ENCODE results near the gene SLC17A2.

DNA sequence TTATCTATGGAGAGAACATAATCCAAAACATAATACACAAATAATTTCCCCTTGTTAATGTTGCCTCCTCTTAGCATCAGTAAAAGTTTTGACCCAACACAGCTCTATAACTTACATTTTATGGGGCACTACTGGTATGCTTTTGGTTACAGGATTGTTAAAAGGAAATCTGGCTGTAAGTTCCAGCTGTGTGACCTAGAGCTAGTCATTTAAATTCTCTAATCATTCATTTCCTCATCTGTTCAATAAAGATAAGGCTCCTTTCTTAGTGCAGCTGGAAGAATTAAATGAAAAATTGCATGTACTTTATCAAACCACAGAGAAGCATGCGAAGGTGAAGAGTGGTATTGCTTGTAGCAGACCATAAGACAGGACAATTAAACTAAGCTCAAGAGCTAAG is 4.6 kb downstream of the SLC17A2 start:
- TF ChIP-seq, protein P1, sequence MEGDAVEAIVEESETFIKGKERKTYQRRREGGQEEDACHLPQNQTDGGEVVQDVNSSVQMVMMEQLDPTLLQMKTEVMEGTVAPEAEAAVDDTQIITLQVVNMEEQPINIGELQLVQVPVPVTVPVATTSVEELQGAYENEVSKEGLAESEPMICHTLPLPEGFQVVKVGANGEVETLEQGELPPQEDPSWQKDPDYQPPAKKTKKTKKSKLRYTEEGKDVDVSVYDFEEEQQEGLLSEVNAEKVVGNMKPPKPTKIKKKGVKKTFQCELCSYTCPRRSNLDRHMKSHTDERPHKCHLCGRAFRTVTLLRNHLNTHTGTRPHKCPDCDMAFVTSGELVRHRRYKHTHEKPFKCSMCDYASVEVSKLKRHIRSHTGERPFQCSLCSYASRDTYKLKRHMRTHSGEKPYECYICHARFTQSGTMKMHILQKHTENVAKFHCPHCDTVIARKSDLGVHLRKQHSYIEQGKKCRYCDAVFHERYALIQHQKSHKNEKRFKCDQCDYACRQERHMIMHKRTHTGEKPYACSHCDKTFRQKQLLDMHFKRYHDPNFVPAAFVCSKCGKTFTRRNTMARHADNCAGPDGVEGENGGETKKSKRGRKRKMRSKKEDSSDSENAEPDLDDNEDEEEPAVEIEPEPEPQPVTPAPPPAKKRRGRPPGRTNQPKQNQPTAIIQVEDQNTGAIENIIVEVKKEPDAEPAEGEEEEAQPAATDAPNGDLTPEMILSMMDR (IDR thresholded peaks at IDR 0.05), result no peak
- no peak for TF ChIP-seq POLR2A (IDR thresholded peaks at IDR 0.05)

Measured in ovary (tissue), 3 donors.